Activated CD8-positive, alpha-beta memory T cell treated with anti-CD3 and anti-CD28 coated beads for 1 hour (primary cell): Measurements from ENCODE around the gene ODC1.
"Not testable (repeated sequence)": the region's sequence is repeated elsewhere in the genome, so short reads cannot be mapped to it uniquely, and the experiment has no call there.

Source experiments
- DNase-seq, 2 donors: peaks; one replicate each; pipeline ENCODE4 v3.0.0-alpha.2; 2020; ENCODE audit warnings: low read depth in 1 of 2; ENCODE audit errors: extremely low read depth in 1 of 2

The ODC1 gene

DNA sequence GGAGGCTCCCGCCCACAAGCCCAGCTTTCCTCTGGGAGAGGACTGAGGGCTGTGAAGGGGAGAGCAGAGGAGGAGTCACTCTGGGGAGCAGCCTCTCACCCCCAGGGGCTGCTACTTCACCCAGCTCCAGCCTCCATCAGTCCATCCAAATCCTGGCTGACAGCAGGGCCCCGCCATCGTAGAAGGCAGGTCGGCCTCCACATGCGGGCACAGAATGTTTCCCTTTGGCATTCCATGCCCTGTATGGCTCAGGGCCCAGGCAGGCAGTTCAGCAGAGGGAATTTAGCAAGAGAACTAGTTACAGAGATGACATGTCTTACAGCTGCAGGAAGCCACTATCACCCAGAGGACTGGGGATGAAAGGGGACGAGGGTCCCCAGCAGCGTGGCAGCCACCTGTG lies 6.4 kb upstream of the ODC1 start:
- DNase-seq, result no peak

- DNase-seq, result no peak
Measured at GRCh38 chr2:10453905-10454298, 5.8 kb upstream of the ODC1 start.

- DNase-seq, result no peak
Measured at GRCh38 chr2:10452956-10453904, 5.1 kb upstream of the ODC1 start.

GRCh38 chr2:10452312-10452711 lies 4.2 kb upstream of the ODC1 start:
- DNase-seq, result no peak

- no peak for DNase-seq
Measured at GRCh38 chr2:10451819-10452218, 3.7 kb upstream of the ODC1 start.

- no peak for DNase-seq
Measured at GRCh38 chr2:10449838-10450691, 1.9 kb upstream of the ODC1 start.

GRCh38 chr2:10449486-10449831 lies 1.3 kb upstream of the ODC1 start:
- no peak for DNase-seq

- peak; percentile 75 to 93 for DNase-seq
Measured at GRCh38 chr2:10448576-10449485, 704 bp upstream of the ODC1 start.

GRCh38 chr2:10447300-10447894 lies 730 bp downstream of the ODC1 start:
- DNase-seq, result no peak

GRCh38 chr2:10446631-10447030 lies 1.5 kb downstream of the ODC1 start:
- DNase-seq, result no peak

DNA sequence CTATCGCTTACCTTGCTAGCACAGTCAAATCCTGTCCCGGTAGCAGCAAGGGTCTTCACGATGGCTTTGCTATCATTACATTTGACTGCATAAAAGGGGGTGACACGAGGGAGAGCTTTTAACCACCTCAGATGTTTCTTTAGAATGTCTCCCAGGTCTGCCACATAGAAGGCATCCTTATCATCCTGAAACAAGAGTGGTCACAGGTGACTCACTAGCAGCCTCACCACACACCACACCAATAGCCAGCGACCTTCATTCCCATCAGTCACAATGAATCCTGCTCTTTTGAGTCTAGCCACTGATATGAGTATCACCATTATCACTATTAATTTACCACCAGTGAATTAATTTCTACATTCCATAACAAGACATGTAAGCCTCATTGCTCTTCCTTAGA lies 3.7 kb downstream of the ODC1 start:
- no peak for DNase-seq

- not testable (repeated sequence) for DNase-seq
Measured at GRCh38 chr2:10442469-10443126, 5.5 kb downstream of the ODC1 start.

DNA sequence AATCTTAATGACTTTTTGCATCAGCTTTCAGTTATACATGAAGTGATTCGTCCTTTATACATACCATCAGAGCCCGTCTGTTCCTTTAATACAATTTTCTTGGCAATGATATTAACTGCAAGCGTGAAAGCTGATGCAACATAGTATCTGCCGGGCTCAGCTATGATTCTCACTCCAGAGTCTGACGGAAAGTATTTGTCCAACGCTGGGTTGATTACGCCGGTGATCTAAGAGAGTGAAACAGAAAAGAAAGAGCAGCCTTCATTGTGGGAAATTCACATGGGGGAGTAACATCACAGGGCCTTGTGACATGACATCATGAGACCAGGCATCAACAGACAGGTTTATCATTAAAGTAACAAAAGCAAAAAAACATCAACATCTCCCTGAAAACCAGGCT lies 6.2 kb downstream of the ODC1 start:
- no peak for DNase-seq

GRCh38 chr2:10440736-10441135 lies 7.4 kb downstream of the ODC1 start:
- no peak for DNase-seq

DNA sequence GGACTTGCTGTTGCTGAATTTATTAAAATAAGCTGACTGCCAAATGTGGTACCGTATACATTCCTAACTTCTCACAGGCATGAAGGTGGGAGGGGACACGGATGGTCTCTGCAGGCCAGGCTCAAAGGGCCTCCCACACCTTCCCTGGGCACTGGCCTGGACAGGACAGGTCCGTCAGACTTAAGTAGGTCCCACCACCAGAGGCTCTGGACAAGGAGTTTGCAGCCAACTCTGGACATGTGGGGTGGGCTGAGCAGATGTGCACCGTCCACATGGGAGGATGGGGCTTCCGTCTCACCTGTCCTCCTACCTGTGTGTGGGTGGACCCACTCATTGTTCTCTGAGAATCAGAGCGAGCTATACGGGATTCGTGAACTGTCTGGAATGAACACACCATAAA lies 8.2 kb downstream of the ODC1 start:
- no peak for DNase-seq

GRCh38 chr2:10439185-10439879 lies 8.8 kb downstream of the ODC1 start:
- no peak for DNase-seq

DNA sequence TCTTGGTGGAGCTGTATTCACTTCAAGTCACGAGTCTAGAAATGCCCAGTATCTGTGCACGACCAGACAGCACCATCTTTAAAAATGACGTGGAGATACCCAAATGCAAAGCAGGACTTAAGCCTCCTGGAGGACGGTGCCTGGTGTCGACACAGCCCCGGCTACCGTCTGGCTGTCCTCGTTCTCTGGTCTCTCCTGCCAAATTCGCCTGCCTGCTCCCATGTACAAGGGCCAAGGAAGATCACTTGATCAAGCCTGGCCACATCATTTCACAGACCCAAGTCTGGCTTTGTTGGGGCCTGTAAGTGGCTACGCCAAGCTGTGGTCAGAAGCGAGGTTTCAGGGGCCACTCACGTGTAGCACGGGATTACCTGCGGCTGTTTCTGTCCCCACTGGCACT lies 9.4 kb downstream of the ODC1 start:
- DNase-seq, result no peak

DNA sequence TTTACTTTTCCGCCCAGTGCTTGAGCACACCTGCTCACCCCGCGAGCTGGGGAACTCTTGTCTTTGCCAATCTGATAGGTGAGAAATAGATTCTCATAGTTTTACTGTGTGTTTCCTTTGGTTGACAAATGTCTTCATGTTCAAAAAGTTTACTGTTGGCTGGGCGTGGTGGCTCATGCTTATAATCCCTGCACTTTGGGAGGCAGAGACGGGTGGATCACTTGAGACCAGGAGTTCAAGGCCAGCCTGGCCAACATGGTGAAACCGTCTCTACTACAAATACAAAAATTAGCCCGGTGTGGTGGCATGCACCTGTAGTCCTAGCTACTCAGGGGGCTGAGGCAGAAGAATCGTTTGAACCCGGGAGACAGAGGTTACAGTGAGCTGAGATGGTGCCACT lies 10.3 kb downstream of the ODC1 start:
- no peak for DNase-seq

GRCh38 chr2:10436583-10437110 lies 11.5 kb downstream of the ODC1 start:
- no peak for DNase-seq
